Stimulated activated effector memory CD8-positive, alpha-beta T cell treated with anti-CD3 and anti-CD28 coated beads, Interleukin-12 subunit alpha, Interleukin-12 subunit beta, amount 100 ng/mL, for 72 hours (primary cell): ENCODE measurements around the gene SARDH.

Source experiments
- ATAC-seq: fragments of 150-1000 bp; cut with Tn5 transposase; 2 replicates; pipeline ENCODE4 v1.10.0; 2021
- DNase-seq, 2 donors: peaks; one replicate each; pipeline ENCODE4 v3.0.0; 2021 to 2022; ENCODE audit warnings: low spot score in 2 of 2
- H3K27ac Mint-ChIP-seq: one replicate; pipeline ENCODE4 v1.8.0; 2022; ENCODE audit warnings: mild to moderate bottlenecking, mixed read lengths
- H3K36me3 Mint-ChIP-seq: one replicate; pipeline ENCODE4 v1.8.0; 2022; ENCODE audit warnings: mild to moderate bottlenecking, mixed read lengths
- H3K4me1 Mint-ChIP-seq: one replicate; pipeline ENCODE4 v1.8.0; 2022; ENCODE audit warnings: mixed read lengths
- H3K4me3 Mint-ChIP-seq: one replicate; pipeline ENCODE4 v1.8.0; 2022; ENCODE audit warnings: mild to moderate bottlenecking, mixed read lengths
- H3K9me3 Mint-ChIP-seq: one replicate; pipeline ENCODE4 v1.8.0; 2022; ENCODE audit warnings: mixed read lengths

The SARDH gene

DNA sequence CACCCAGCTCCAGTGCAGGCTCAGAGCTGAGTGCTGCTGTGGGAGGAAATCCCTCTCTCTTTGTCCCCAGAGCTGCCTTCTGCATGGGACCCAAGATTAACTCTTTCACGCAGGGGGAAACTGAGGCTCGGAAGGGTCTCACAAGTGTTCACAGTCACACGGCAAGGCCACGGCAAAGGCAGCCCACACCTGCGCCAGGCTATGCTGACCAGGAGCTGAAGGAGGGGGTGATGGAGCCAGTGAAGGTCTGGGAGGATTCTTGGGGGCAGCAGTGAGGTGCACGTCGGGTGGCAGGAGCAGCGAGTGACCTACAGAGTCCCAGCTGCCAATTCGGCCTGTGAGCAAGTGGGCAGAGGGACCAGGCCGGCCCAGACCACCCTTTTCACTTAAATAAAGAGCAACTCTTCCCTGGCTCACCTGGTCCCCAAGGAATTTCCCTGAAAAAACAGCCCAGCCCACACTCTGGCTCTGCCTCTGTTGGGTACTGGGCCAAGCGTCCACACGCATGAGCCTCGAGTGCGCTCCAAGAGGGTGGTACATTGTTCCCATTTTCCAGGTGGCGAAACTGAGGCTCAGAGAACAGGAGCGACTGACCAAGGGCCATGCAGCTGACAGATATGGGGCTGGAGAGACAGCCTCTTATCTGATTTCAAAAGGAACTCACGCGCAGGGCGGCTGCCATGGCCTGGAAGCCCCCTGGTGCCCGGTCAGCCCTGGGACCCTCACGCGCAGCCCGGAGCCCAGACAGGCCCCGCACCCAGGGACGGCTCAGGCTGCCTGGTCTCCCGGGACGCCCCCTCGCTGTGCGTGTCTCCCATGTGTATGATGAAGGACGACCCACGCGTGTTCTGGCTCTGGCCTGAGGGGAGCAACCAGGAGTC lies 28.2 kb downstream of the SARDH start:
- ATAC-seq (no peak), DNase-seq (no peak)
- H3K36me3 Mint-ChIP-seq: no peaks in the 10 kb centered on the region
- H3K9me3 Mint-ChIP-seq: no peaks in the 10 kb centered on the region
- H3K27ac Mint-ChIP-seq: no peak overlapping the region
- H3K4me3 Mint-ChIP-seq: no peak overlapping the region
- H3K4me1 Mint-ChIP-seq: no peaks in the 10 kb centered on the region

DNA sequence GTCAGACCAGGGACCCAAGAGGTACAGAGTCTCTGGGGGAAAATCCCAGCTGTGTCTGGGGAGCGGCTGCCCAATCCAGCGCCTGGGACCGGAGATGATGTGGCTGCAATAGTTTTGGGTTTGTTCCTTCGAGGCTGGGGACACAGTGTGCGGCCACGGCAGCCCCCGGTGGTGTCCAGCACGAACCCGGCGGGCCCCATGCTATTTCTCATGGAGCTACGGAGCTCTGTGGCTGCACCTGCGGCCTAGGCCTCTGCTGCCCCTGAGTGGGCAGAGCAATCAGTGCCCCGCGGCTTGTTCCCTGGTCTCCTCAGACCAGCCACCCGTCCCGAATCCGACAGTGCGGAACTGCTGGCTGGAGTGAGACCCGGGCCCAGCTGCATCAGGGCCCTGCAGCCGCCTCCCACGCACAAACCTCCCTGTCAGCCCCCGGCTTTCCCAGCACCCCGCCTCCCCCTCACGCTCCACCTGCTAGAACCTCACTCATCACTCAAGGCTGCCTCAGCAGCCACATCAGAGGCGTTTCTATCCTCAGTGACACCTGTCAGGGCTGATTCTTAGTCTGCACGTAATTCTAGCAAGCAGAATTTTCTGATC lies 29.0 kb downstream of the SARDH start:
- H3K36me3 Mint-ChIP-seq: no peaks in the 10 kb centered on the region
- no peak for DNase-seq
- H3K4me1 Mint-ChIP-seq: no peaks in the 10 kb centered on the region
- no peak overlapping the region for H3K27ac Mint-ChIP-seq
- ATAC-seq: no peak
- no peaks in the 10 kb centered on the region for H3K9me3 Mint-ChIP-seq
- H3K4me3 Mint-ChIP-seq: no peak overlapping the region

DNA sequence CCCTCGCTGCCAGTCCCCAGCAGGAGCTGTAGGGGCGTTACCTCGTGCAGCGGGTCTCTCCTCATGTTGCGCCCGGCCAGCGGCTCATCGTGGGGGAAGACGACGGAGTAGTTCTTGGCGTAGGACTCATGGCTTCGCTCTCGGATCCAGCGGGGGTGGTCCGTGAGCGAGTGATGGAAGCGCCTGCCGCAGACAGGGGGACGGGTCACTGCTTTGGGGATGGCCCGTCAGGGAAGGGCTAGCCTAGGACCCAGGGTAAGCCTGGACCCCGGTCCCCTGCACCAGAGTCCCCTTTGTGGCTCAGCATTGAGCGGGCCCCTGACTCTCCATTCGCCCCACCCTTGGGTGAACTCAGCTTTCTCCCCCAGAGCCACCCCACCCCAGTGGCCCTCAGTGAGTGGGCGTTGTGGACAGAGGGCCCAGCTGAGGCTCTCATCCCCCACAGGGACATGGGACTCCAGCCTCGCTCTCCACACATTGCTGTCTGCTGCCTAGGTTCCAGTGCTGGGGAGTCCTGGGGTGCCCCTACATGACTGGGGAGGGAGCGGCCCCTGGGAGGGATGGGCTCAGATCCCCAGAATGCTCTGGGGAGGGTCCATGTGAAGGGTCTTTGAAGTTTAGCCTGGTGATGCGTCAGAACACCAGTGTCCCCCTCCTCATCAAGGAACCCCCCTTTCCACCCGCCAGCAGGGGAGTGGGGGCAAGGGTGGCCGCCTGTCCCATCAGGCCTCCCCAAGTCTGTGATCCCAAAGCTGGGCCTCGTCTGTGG lies 29.7 kb downstream of the SARDH start:
- no peak overlapping the region for H3K4me3 Mint-ChIP-seq
- H3K36me3 Mint-ChIP-seq: no peaks in the 10 kb centered on the region
- no peaks in the 10 kb centered on the region for H3K9me3 Mint-ChIP-seq
- H3K4me1 Mint-ChIP-seq: no peaks in the 10 kb centered on the region
- no peak overlapping the region for H3K27ac Mint-ChIP-seq
- no peak for ATAC-seq
- no peak for DNase-seq

DNA sequence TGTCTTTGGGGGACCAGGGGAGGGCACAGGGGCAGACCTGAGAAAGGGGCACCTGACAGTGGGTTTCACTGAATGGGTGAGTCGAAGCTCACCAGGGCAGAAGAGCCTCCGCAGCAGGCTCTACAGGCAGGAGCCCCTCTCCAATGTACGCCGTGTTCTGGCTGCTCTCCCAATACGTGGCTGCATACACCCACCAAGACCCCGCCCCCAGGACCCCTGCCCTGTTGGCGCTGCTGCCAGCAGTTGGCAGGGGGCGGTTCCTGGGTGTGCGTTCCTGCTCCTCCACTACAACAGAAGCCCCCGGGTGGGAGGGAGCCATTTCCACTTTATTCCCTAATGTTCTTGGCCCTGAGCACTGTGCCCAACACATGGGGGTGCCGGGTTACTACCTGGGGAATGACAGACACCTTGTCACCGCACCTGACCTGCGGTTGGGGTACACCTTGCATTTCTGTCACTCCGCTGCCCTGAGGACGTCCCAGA lies 30.3 kb downstream of the SARDH start:
- Mint-ChIP-seq H3K36me3 (no peaks in the 10 kb centered on the region), H3K4me1 (no peaks in the 10 kb centered on the region), H3K27ac (no peak overlapping the region), H3K9me3 (no peaks in the 10 kb centered on the region), H3K4me3 (no peak overlapping the region)
- ATAC-seq: no peak
- DNase-seq: no peak

DNA sequence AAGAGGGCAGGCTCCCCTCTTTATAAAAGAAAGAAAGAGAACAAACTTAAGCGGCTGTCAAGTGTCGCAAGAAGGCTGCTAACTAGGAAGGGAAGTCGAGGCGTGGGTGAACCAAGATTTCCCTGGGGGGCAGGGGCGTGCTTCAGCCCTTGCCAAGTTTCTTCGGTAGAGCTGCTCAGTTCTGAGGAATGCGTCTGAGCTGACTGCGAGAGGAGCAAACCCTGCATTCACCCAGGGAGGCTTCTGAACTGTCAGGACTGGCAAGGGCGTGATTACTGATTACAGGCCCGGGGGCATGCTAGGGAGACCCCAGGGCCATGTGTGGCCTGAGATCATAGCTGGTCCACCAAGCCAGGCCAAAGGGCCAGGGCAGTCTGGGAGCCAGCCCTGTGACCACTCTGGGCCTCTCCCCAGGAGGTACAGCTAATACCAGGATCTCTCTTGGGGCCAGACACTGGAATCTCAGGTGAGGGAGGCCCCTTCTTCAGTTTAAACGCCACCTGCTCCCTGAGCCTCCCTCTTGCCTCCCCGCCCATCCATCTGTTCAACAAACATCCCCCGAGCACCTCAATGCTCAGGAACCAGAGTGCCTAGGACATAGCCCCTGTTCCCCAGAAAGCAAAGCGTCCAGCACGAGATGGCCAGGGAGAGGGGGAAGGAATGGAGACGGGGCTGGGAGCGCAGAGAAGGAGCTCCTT lies 30.9 kb downstream of the SARDH start:
- H3K27ac Mint-ChIP-seq: peak overlapping the region; percentile 8
- H3K4me1 Mint-ChIP-seq: no peaks in the 10 kb centered on the region
- DNase-seq (no peak), ATAC-seq (no peak)
- H3K9me3 Mint-ChIP-seq: no peaks in the 10 kb centered on the region
- no peak overlapping the region for H3K4me3 Mint-ChIP-seq
- no peaks in the 10 kb centered on the region for H3K36me3 Mint-ChIP-seq

DNA sequence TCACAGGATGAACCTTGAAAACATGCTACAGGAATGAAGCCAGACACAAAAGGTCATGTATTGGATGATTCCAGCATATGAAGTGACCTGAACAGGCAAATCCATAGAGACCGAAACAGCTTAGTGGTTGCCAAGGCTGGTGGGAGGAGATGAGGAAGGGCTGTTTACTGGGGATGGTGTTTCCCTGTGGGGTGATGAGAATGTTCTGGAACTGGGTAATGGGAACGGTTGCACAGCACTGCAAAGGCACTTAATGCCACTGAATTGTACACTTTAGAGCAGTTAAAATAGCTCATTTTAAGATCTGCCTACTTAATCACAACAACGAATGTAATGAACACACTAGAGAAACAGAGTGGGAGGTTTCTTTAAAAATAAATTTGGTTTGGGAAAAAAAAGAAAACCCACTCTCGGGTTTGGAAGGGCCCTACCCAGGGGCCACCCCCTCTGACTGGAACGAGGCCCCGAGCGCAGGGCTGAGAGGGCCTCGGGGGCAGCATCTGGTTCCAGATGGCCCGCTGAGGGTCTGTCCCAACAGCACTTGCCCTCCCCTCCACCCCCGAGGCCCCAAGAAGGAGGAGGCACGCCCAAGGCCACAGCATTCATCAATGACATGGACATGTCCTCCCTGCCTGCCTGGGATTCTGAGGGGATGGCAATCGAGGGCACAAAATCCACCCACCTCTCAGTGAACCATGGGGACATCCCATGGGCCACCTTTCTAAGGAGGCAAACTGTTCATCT lies 31.7 kb downstream of the SARDH start:
- peak overlapping the region; percentile 8 for H3K27ac Mint-ChIP-seq
- no peak overlapping the region for H3K4me3 Mint-ChIP-seq
- H3K9me3 Mint-ChIP-seq: no peaks in the 10 kb centered on the region
- H3K4me1 Mint-ChIP-seq: peaks cover 5% of the 10 kb centered on the region
- no peaks in the 10 kb centered on the region for H3K36me3 Mint-ChIP-seq
- DNase-seq (no peak), ATAC-seq (no peak)

DNA sequence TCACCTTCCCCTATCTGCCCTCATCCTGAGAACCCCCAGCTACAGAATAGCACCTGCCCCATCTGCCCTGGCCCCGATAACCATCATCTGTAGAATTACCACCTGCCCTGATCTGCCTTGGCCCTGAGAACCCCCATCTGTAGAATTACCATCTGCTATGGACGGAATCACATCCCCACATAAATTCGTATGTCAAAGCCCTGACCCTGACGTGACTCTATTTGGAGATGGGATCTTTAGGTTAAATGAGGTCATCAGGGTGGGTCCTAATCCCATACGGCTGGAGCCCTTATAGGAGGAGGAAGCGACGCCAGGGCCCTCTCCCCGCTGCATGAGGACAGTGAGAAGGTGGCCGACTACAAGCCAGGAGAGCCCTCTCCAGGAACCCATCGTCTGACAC lies 32.6 kb downstream of the SARDH start:
- Mint-ChIP-seq H3K4me1 (peaks cover 14% of the 10 kb centered on the region), H3K27ac (no peak overlapping the region), H3K9me3 (no peaks in the 10 kb centered on the region), H3K36me3 (no peaks in the 10 kb centered on the region), H3K4me3 (no peak overlapping the region)
- no peak for DNase-seq
- ATAC-seq: no peak

DNA sequence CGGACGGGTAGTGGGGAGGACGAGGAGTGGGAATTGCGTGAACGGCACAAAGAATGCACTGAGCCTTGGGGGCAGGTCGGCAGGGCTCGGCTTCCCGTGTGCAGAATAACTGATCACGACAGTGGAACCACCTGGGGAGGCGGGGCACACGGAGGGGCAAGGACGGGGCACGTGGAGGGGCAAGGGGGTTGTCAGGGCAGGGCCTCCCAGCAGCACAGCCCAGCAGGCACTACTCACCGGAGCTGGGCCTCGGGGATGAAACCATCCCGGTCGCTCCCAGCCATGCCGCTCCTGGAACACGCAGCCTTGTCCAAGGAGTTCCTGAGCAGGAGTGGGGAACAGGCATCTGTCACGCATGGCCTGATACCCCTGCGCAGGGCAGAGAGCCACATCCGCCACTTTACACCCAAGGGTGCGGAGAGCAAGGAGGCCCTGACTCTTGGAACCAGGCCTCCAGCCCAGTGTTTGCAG lies 33.4 kb downstream of the SARDH start:
- Mint-ChIP-seq H3K4me3 (no peak overlapping the region), H3K27ac (no peak overlapping the region)

DNA sequence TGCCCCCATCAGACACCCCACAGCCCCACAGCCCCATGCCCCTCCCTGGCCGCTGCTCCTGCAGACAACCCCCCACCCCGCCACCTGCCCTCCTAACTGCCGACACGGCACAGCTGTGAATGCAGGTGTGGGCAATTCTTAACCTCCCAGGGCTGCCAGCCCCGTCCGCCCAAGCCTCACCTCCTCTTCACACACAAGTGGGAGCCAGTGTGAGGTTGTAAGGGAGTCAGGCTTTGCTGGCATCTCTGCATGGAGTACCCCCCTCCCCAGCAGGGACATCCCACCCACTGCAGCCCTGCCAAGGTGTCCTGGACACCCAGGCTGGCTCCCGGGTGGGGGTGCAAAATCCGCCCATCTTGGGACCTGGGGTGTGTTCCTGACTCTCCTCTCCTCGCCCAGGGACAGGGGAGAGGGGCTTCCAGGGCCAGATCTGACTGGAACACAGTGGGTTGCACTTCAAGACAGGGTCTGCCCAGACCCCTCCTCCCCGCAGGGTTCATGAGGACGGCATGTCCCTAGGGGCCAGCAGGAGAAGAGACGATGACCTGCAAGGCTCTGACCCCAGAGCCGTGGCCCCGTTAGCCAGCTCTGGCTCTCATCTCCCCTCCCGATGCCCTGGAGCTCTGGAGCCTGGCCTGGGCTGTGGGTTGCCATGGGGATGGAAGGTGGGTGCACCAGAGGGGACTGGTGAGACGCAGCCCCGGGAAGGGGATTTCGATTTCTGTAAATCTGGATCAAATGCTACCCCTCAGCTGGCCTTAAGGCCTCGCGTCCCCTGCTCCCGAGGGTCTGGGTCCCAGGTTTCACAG lies 34.4 kb downstream of the SARDH start:
- Mint-ChIP-seq H3K36me3 (no peaks in the 10 kb centered on the region), H3K9me3 (no peaks in the 10 kb centered on the region), H3K27ac (no peak overlapping the region), H3K4me3 (no peak overlapping the region), H3K4me1 (peaks cover 18% of the 10 kb centered on the region)
- DNase-seq: no peak
- ATAC-seq: no peak

More for the DNA sequence above, 33.4 kb downstream of the SARDH start:
- Mint-ChIP-seq H3K36me3 (no peaks in the 10 kb centered on the region), H3K9me3 (no peaks in the 10 kb centered on the region), H3K4me1 (peaks cover 18% of the 10 kb centered on the region)
- ATAC-seq (no peak), DNase-seq (no peak)

DNA sequence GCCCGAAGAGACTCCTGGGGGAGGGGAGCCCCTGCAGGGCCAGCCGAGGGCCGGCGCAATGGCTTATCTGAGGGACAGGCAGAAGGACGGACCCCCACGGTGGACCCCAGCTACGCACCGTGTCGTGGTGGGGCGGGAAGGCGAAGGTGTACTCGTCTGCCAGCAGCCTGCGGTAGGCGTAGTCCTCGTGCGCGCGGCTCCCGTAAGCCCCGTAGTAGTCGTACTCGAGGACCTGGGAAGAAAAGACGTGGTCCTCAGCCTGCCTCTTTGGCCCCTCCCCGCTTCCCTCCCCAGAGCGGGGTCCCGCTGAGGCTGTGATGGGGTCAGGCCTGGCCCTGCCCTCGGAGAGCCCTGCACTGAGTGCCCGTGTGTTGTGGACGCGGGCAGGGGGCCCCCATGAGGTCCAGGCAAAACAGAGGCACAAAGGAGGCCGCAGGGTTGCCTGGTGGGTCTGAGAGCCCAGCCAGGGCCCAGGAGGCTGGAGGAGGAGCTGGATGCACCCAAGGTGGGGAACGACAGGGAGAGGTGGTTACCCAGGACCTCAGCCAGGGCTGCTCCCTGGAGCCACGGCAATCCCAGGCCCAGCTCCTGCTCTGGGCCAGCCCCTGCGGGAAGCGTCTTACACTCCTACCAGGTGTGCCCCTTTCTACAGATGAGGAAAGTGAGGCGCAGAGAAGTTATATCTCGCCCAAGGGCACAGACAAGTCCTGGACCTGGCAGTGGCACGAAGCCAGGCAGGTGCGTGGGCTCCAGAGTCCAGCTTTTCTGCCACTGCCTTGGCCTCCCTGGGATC lies 35.2 kb downstream of the SARDH start:
- peak; percentile 5 for ATAC-seq

DNA sequence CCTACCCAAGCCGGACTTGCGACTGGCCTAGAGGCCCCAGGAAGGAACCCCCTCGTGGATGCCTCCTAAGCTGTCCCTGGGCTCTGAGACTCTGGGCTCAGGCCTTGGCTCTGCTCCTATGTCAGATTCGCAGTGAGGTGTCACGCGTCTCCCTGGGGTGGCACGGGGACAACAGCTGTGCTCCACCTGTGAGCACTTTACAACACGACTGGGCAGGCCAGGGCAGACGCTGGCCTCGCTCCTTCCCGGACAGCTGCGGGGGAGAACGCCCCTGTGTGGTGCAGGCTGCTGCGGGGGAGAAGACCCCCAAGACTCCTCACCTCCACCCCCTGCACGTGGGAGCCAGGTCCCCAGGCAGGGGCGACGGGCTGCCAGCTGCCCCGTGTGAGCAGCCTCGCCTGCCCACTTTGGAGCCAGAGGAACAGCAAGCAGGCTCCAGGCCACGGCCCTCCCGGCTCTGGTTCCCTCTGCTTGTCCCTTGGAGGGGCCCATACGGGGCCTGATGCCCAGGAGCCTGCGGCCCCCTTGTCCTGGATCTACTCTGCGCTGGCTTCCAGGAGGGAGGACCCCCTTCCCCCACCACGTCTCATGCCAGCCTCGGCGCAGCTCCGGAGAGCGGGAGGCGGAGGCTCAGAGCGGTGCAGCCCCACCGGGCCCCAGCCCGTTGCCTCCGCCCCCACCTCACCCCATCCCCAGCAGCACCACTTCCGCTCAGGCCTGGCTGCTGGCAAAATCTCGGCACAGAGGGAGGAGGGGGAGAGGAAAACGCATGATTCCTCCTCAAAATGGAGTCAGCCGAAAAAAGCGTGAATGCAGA lies 36.0 kb downstream of the SARDH start:
- DNase-seq (peak in 1 of 2 donors; percentile 64), ATAC-seq (peak; percentile 82)
- Mint-ChIP-seq H3K4me3 (peak overlapping the region; percentile 63), H3K4me1 (peaks cover 18% of the 10 kb centered on the region), H3K36me3 (no peaks in the 10 kb centered on the region), H3K9me3 (no peaks in the 10 kb centered on the region), H3K27ac (peak overlapping the region; percentile 76)

More for the DNA sequence above, 35.2 kb downstream of the SARDH start:
- H3K4me1 Mint-ChIP-seq: peaks cover 18% of the 10 kb centered on the region
- no peaks in the 10 kb centered on the region for H3K9me3 Mint-ChIP-seq
- H3K36me3 Mint-ChIP-seq: no peaks in the 10 kb centered on the region
- peak overlapping the region; percentile 63 for H3K4me3 Mint-ChIP-seq
- no peak for DNase-seq
- peak overlapping the region; percentile 76 for H3K27ac Mint-ChIP-seq

DNA sequence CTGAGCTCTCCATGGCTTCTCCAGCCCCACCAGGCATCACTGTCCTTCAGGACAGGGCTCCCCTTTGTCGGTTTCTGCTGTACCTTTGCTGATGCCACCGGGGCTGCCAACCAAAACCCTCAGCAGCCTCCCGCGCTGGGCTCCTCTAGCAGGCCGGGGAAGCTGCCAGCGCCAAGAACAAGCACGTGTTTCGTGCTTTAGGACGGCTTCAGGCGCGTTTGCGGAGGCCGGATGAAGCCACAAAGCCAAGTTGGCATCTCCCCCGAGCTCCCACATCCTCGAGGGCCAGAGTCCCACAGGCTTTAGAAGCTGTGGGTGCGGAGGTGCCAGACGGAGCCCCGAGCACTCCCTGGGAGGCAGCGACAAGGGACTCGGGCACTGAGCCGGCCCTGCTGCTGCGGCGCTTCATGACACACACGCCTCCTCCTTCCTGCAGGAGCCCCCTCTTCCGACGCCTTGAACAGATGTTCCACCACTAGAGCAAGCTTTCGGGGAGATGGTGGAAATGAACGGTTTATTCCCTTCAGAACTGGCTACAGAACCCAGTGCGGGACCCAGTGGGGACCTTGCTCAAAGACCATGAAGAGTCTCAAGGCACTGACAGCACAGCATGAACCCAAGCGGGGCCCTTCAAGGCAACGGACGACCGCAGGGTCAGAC lies 36.7 kb downstream of the SARDH start:
- H3K4me3 Mint-ChIP-seq: peak overlapping the region; percentile 63
- no peaks in the 10 kb centered on the region for H3K9me3 Mint-ChIP-seq
- peaks cover 18% of the 10 kb centered on the region for H3K4me1 Mint-ChIP-seq
- peak overlapping the region; percentile 60 for H3K27ac Mint-ChIP-seq
- DNase-seq (peak in 1 of 2 donors; percentile 67), ATAC-seq (peak; percentile 60)
- H3K36me3 Mint-ChIP-seq: no peaks in the 10 kb centered on the region
